Activated CD4-positive, alpha-beta T cell treated with anti-CD3 and anti-CD28 coated beads for 36 hours (primary cell): ENCODE data around the gene FOXN3. TPM values are rescaled to one million over a fixed set of nuclear protein-coding genes. Genes with fewer than 3 reads are reported as not detected.

Experiments used
- ATAC-seq: fragments of 200-7000 bp; cut with Tn5 transposase; one replicate; pipeline ENCODE4 v1.10.0; 2021; ENCODE audit warnings: mild to moderate bottlenecking, moderate library complexity
- CTCF ChIA-PET: fragments of 350-600 bp; sonication (Branson Sonifier 250); formaldehyde crosslinking; loops from one replicate; lab custom pipeline; 2021; ENCODE audit warnings: antibody characterized with exemption; lab: Charles Lee
- POLR2A ChIA-PET: fragments of 350-600 bp; sonication (Branson Sonifier 250); formaldehyde crosslinking; loops from one replicate; lab custom pipeline; 2021; ENCODE audit warnings: antibody characterized with exemption, inconsistent platforms; lab: Charles Lee
- DNase-seq: peaks from one replicate; pipeline ENCODE4 v3.0.0-alpha.2; 2020
- H3K27ac Mint-ChIP-seq: one replicate; pipeline ENCODE4 v1.8.0; 2021; ENCODE audit warnings: mixed read lengths
- H3K27me3 Mint-ChIP-seq: one replicate; pipeline ENCODE4 v1.8.0; 2021; ENCODE audit warnings: mixed read lengths
- H3K36me3 Mint-ChIP-seq: one replicate; pipeline ENCODE4 v1.8.0; 2021; ENCODE audit warnings: low read depth, mixed read lengths
- H3K4me1 Mint-ChIP-seq: one replicate; pipeline ENCODE4 v1.8.0; 2021; ENCODE audit warnings: mixed read lengths
- H3K4me3 Mint-ChIP-seq: one replicate; pipeline ENCODE4 v1.8.0; 2021; ENCODE audit warnings: mild to moderate bottlenecking, moderate library complexity, mixed read lengths
- H3K9me3 Mint-ChIP-seq: one replicate; pipeline ENCODE4 v1.8.0; 2021; ENCODE audit warnings: low read depth, mixed read lengths
- intact Hi-C, 2 experiments: fragments of 100-400 bp; cut with DNase I in 1 of 2; cut with micrococcal nuclease in 1 of 2; formaldehyde crosslinking; loops; one replicate each; pipeline versions ENCODE4 v1.14.2 to v1.15.1; 2022 to 2024; cut with DNase I, micrococcal nuclease
- total RNA-seq, 2 experiments: library from RNA; stranded (reverse); gene quantifications; one replicate each; pipeline ENCODE4 v1.2.3, GENCODE V29; 2021

Gene FOXN3
- total RNA-seq, 2 experiments from 2014 or later = 69.1 to 76.3 TPM

DNA sequence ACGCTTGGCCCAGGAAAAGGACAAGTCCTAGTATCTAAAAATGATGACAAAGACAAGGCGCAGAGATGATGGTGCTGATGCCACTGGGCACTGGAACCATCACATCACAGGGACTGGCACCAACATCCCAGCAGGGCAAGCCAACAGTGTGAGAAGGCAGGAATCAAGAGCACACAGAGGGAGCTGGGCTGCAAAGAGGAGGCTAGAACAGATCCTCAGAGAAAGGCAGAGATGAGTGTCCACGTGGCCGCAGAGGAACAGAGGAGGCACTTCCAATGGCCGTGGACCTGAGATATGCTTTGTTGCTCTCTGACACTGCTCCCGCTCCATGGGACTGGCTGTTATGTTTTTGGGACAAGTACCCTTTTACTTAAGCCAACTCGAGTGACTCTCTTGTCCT, 17.9 kb downstream of the FOXN3 start:
- Mint-ChIP-seq H3K9me3 (no peaks in the 10 kb centered on the region), H3K4me3 (no peak overlapping the region), H3K27me3 (no peaks in the 10 kb centered on the region), H3K4me1 (peaks cover 67% of the 10 kb centered on the region), H3K36me3 (peaks cover 44% of the 10 kb centered on the region), H3K27ac (peak overlapping the region; percentile 33)
- no peak for DNase-seq
- ATAC-seq = no peak
- CTCF ChIA-PET = interaction anchor here (1.0 kb wide), 1 partner anchor 59 kb away, joined by 4 read pairs; no protein-coding TSS in a partner anchor
- intact Hi-C loops = no loop called here
- POLR2A ChIA-PET = interaction anchor here (0.6 kb wide), 1 partner anchor 24 kb away, joined by 3 read pairs; no protein-coding TSS in a partner anchor

GRCh38 chr14:89397569-89398230, 19.3 kb downstream of the FOXN3 start:
- Mint-ChIP-seq H3K4me1 (peaks cover 69% of the 10 kb centered on the region), H3K27ac (no peak overlapping the region), H3K36me3 (peaks cover 41% of the 10 kb centered on the region), H3K27me3 (no peaks in the 10 kb centered on the region), H3K4me3 (no peak overlapping the region), H3K9me3 (no peaks in the 10 kb centered on the region)
- ChIA-PET POLR2A (no interaction called here), CTCF (no interaction called here)
- DNase-seq = no peak
- no peak for ATAC-seq
- intact Hi-C loops = no loop called here

DNA sequence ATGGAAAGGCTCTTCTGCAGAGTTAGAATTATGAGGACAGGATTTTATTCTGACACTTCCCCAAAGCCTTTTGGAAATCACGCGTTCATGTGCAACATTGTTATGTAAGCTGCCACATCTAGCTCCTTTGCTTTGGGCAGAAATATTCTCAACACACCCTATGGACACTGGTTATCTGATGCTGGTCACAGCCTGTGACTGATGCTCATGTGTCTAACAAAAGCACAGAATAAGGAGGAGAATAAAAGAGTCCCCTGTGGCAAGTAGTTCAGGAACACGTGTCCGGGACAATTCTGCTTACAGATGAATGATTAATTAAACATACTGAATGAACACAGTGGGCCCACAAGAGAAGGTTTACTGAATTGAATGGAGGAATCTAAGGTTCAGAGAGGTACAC, 22.1 kb downstream of the FOXN3 start:
- H3K9me3 Mint-ChIP-seq = no peaks in the 10 kb centered on the region
- intact Hi-C loops = no loop called here
- DNase-seq (no peak), ATAC-seq (no peak)
- no peaks in the 10 kb centered on the region for H3K27me3 Mint-ChIP-seq
- ChIA-PET POLR2A (no interaction called here), CTCF (interaction anchor here (0.6 kb wide), 1 partner anchor 326 kb away, joined by 3 read pairs; no protein-coding TSS in a partner anchor)
- peaks cover 22% of the 10 kb centered on the region for H3K36me3 Mint-ChIP-seq
- H3K4me1 Mint-ChIP-seq = peaks cover 51% of the 10 kb centered on the region
- no peak overlapping the region for H3K4me3 Mint-ChIP-seq
- no peak overlapping the region for H3K27ac Mint-ChIP-seq

- intact Hi-C loops = no loop called here
- Mint-ChIP-seq H3K9me3 (no peaks in the 10 kb centered on the region), H3K4me3 (no peak overlapping the region), H3K27ac (peak overlapping the region; percentile 17), H3K4me1 (peaks cover 51% of the 10 kb centered on the region), H3K36me3 (peaks cover 26% of the 10 kb centered on the region), H3K27me3 (no peaks in the 10 kb centered on the region)
- CTCF ChIA-PET = no interaction called here
- peak; percentile 23 for ATAC-seq
- DNase-seq = no peak
- POLR2A ChIA-PET = no interaction called here
These were observed 23.7 kb downstream of the FOXN3 start for GRCh38 chr14:89393222-89393745.

GRCh38 chr14:89392181-89392580, 24.9 kb downstream of the FOXN3 start:
- ChIA-PET CTCF (no interaction called here), POLR2A (no interaction called here)
- Mint-ChIP-seq H3K9me3 (no peaks in the 10 kb centered on the region), H3K4me3 (no peak overlapping the region), H3K27ac (no peak overlapping the region), H3K4me1 (peaks cover 54% of the 10 kb centered on the region), H3K36me3 (peaks cover 32% of the 10 kb centered on the region), H3K27me3 (no peaks in the 10 kb centered on the region)
- intact Hi-C loops = no loop called here
- DNase-seq = no peak
- ATAC-seq = no peak

DNA sequence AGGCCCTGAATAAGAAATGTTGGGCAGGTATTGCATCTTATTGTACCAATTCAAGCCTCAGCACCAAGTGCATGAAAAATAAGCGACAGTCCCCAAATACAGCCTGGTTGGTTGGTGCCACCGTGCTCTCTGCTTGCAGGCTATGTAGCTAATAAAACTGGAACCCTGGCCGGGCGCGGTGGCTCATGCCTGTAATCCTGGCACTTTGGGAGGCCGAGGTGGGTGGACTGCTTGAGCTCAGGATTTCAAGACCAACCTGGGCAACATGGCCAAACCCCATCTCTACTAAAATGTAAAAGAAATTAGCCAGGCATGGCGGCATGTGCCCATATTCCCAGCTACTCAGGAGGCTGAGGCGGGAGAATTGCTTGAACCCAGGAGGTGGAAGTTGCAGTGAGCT, 25.5 kb downstream of the FOXN3 start:
- ATAC-seq = no peak

DNA sequence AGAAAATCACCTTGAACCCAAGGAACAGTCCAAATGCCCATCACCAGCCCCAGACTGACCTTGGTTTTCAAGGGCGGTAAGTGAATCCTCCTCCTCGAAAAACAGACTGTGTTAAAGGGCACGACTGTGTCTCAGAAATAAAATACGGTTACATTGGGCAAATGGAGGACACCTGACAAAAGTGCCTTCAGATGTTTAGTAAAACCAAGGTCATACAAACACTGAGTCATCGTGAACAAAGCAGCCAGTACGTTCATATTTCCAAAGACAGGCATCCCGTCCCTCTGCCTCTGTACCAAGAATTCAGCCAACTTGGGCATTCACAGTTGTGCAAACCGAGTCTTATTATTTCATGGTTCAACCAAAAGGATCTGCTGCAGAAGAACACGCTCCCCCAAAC, 25.9 kb downstream of the FOXN3 start:
- intact Hi-C loops = no loop called here
- Mint-ChIP-seq H3K4me3 (no peak overlapping the region), H3K27me3 (no peaks in the 10 kb centered on the region), H3K36me3 (peaks cover 31% of the 10 kb centered on the region), H3K4me1 (peaks cover 61% of the 10 kb centered on the region), H3K27ac (no peak overlapping the region), H3K9me3 (no peaks in the 10 kb centered on the region)
- ChIA-PET POLR2A (no interaction called here), CTCF (interaction anchor here (0.6 kb wide), 1 partner anchor 223 kb away, joined by 3 read pairs; no protein-coding TSS in a partner anchor)
- no peak for ATAC-seq
- no peak for DNase-seq

More for the DNA sequence above, 25.5 kb downstream of the FOXN3 start:
- no peak overlapping the region for H3K4me3 Mint-ChIP-seq
- CTCF ChIA-PET = no interaction called here
- H3K27me3 Mint-ChIP-seq = no peaks in the 10 kb centered on the region
- peaks cover 58% of the 10 kb centered on the region for H3K4me1 Mint-ChIP-seq
- no peaks in the 10 kb centered on the region for H3K9me3 Mint-ChIP-seq
- DNase-seq = no peak
- intact Hi-C loops = no loop called here
- no peak overlapping the region for H3K27ac Mint-ChIP-seq
- peaks cover 32% of the 10 kb centered on the region for H3K36me3 Mint-ChIP-seq
- POLR2A ChIA-PET = no interaction called here

DNA sequence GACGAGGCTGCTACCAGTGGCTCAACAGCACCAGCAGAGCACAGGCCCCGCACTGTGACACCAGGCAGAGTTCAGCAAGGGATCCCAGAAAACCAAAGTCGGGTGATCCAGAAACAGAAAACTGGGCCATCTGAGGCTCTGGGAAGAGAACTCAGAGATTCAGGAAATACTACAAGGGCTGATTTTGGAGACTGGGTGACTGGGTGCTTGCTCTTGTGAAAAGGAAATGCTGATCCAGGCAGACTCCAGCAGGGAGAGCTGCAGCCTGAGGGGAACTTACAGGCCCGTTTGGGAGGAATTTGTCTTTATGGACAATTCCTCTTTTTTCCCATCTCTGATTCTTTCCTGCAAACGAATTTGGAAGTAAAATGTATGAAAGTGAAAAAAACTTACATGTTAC, 28.2 kb downstream of the FOXN3 start:
- H3K9me3 Mint-ChIP-seq = no peaks in the 10 kb centered on the region
- intact Hi-C loops = no loop called here
- no peak for ATAC-seq
- H3K4me1 Mint-ChIP-seq = peaks cover 57% of the 10 kb centered on the region
- H3K27me3 Mint-ChIP-seq = no peaks in the 10 kb centered on the region
- H3K4me3 Mint-ChIP-seq = no peak overlapping the region
- ChIA-PET CTCF (interaction anchor here (0.6 kb wide), 1 partner anchor 44 kb away, joined by 3 read pairs; no protein-coding TSS in a partner anchor), POLR2A (no interaction called here)
- DNase-seq = no peak
- H3K36me3 Mint-ChIP-seq = peaks cover 18% of the 10 kb centered on the region
- no peak overlapping the region for H3K27ac Mint-ChIP-seq

- ATAC-seq = no peak
- ChIA-PET CTCF (interaction anchor here (0.6 kb wide), 1 partner anchor 43 kb away, joined by 3 read pairs; no protein-coding TSS in a partner anchor), POLR2A (no interaction called here)
- no peak for DNase-seq
- Mint-ChIP-seq H3K36me3 (peaks cover 19% of the 10 kb centered on the region), H3K4me3 (no peak overlapping the region), H3K9me3 (no peaks in the 10 kb centered on the region), H3K4me1 (peaks cover 52% of the 10 kb centered on the region), H3K27me3 (no peaks in the 10 kb centered on the region), H3K27ac (no peak overlapping the region)
- intact Hi-C loops = no loop called here
These were observed 28.9 kb downstream of the FOXN3 start for GRCh38 chr14:89387922-89388685.

DNA sequence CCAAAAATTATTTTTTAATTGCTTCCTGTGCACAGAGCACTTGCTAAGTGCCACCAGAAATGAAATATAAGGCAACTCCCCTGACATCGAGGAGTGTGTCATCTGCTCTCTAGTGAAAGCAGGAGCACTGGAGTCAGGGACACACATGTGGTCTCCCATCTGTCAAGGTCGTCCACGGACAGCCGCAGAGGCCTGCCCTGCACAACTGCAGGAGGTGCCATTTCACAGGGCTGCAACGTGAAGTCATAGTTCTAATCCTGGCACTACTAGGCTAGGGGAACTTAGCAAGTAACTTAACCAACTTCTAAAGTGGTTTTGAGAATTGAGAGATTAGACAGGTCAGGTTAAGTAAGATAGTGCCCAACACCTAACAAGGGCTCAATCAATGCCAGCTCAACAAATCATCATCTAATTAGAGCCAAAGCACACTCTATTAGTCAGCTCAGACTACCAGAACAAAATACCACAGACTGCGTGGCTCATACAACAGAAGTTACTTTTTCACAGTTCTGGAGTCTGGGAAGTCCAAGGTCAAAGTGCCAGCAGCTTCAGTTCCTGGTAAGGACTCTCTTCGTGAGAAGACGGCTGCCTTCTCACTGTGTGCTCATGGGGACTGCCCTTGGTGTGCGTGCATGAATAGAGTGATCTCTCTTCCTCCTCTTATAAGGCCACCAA, 30.7 kb downstream of the FOXN3 start:
- no peak overlapping the region for H3K27ac Mint-ChIP-seq
- H3K36me3 Mint-ChIP-seq = peaks cover 31% of the 10 kb centered on the region
- CTCF ChIA-PET = interaction anchor here (0.6 to 1.5 kb wide), 5 partner anchors 15 to 315 kb away, joined by 3 to 4 read pairs (median 3); no protein-coding TSS in a partner anchor
- H3K4me3 Mint-ChIP-seq = no peak overlapping the region
- peaks cover 50% of the 10 kb centered on the region for H3K4me1 Mint-ChIP-seq
- POLR2A ChIA-PET = no interaction called here
- ATAC-seq (peak; percentile 84), DNase-seq (peak; percentile 22)
- peaks cover 6% of the 10 kb centered on the region for H3K9me3 Mint-ChIP-seq
- H3K27me3 Mint-ChIP-seq = no peaks in the 10 kb centered on the region
- intact Hi-C loops = no loop called here

DNA sequence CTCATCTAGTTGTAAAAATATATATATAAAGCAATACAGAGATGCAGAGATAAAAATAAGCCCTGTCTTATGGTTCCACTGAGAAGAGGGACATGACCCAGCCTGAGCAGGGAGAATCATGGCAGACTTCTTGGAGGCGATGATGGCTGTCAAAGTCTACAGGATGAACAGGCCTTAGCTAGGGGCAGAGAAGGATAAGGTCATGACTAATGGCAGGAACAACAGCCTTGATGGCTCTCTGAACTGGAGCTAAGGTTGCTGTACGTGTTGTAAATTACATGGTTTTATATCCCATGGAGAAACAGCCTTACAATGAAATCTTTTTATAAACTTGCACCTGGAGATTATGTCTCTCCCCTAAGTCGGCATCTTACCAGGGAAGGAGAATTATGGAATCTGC, 32.4 kb downstream of the FOXN3 start:
- Mint-ChIP-seq H3K36me3 (peaks cover 44% of the 10 kb centered on the region), H3K4me1 (peaks cover 46% of the 10 kb centered on the region), H3K9me3 (peaks cover 13% of the 10 kb centered on the region), H3K27me3 (no peaks in the 10 kb centered on the region), H3K4me3 (no peak overlapping the region), H3K27ac (no peak overlapping the region)
- intact Hi-C loops = no loop called here
- POLR2A ChIA-PET = no interaction called here
- ATAC-seq (no peak), DNase-seq (no peak)
- CTCF ChIA-PET = interaction anchor here (0.6 to 1.8 kb wide), 4 partner anchors 9 to 367 kb away, joined by 3 to 7 read pairs (median 3); no protein-coding TSS in a partner anchor
